Embryonic facial prominence (tissue), 1 donor: ENCODE measurements around the gene FBXO41.

ENCODE experiments used
- DNase-seq: peaks from one replicate; pipeline ENCODE4 v3.0.0-alpha.2; 2016; ENCODE audit errors: extremely low spot score

Gene FBXO41

DNA sequence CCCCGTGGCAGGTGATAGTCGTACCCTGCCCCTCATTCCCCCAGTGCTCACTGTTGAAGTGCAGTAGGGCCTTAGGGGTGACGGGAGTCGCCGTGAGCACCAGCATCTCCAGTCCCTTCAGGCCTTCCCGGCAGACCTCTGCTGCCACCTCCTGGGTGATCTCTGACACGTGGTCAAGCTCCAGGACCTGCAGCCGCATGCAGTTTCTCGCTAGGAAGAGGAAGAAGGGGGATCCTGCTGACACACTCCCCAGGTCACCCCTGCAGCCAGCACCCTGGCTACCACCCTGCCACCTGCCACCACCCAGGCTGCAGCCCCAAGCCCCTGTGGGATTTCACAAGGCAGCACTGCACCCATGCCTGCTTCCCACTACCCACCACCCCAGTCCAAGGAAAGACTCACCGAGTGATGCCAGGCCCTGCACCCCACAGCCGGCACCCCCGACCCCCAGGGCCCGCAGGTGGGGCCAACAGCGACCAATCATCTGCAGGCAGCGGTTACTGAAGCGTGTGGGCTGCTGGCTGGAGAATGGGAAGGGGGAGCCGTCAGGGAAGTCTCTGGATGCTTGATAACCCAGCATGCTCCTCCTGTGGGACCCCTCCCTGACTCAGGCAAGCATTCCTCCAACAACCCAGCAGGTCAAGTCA is 23.8 kb downstream of the FBXO41 start:
- no peak for DNase-seq

DNA sequence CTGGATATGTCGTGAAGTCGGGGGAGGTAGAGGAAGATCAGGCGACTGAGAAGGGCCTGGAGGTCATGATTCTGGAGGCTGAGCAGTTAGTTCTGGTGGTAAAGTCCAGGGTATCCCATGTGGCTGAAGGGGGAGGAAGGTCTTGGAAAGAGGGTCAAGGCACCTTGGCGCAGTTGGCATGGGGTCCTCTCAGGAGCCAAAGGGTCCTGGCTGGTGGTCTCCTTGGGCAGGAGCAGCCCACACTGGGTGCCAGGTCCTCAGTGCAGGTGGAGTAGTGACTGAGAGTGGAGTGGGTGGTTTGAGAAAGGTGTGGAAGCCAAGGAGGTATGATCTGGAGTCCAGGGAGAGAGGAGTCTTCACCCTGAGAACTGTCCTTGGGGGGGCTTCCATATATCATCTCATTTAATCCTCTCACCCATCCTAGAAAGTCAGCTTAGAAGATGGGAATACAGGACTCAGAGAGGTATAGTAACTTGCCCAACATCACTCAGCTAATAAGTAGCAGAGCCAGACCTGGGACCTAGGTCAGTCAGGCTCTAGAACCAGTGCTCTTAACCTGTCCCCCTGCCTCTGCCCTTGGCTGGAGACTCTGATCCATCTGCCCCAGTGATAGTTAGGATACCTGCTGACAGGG is 24.5 kb downstream of the FBXO41 start:
- no peak for DNase-seq

DNA sequence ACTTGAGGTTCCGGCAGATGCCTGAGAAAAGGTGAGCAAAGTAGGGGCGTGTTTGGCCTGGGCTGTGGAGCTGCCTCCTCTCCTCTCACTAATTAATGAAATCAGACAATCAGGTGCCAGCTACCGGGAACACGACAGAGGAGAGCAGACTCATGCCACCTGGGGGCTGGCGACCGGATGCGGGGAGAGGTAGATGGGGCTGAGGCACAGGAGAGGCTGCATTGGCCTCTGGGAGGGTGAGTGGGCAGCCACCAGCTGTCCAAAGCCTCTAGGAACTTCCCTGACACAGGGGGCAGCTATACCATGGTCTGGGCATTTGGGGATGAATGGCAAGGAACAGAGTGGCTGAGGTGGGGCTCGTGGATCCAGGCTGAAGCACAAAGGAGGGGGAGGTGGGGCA is 25.0 kb downstream of the FBXO41 start:
- DNase-seq = no peak

DNA sequence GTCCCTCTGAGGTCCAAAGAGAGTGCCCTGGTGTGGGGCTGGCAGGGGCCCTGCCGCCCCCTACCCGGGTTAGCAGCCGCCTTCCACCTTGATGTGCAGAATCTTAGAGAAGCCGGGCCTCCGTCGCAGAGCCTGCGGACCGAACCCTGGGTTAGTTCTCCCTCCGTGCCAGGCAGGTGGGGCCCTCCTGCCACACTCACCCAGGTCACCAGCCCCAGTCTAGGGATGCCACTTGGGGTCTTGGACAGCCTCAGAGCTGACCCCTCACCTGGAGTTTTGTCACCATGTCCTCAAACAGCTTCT is 25.4 kb downstream of the FBXO41 start:
- DNase-seq = no peak

DNA sequence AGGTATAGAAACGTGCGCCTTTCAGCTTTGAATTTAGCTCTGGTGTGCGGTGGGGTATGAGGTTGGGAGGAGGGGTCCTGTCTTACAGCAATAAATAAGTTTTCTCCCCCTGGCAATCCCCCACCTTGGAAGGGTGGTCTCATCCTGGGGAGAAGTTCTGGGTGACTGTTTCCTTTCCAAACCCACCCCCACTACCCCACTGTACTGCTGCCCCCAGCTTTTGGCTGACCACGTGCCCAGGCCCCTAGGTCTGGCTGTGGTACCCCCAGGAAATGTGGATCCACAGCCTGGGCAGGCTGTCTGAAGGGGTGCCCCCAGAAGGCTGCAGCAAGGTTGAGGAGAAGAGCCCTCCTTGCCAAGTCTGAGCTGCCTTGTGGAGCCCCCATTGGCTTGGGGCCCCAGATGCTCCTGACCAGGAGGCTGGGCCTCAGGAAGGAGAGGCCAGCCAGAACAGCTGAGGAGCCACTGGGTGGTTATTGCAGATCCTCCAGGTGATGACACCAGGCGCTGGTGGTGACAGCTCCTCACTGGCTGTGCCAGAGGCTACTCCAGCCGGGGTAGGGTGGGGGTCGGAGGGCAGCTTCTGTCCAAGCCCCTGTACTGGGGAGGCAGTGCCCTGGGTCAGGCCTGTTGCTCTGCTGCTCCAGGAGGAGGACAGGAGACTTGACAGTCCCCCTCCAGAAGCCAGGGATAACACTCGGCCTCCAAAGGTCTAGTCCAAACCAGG is 25.9 kb downstream of the FBXO41 start:
- no peak for DNase-seq

DNA sequence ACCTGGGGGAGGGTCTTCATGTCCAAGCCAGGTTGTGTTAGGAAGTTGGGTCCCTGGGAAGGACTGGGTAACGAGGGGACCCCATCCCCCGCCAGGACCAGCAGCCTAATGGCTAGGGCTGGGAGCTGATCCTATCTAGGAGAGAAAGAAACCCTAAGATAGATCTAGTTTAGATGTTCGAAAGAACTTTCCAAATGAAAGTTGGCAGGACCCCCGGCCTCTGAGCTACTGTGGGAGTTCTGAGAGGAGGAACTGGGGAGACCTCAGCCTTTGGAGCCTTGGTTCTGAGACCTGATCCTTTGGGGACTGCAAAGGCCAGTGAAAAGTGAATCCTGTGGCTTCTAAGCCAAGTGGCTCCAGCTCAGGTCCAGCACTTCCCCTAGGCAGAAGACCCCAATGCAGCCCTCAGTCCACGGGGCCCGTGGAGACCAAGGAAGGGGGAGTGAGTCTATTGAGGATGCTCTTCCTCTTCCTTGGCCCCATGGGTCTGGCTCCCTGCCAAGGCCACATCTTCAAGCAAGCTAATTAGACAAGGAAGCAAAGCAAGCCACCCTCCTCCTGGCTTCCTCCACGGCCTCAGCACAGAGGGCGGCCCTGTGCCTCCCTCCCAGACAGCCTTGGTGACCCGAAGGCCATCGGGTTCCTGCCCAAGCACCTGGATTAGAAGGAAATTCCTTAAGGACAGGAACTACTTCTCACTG is 26.7 kb downstream of the FBXO41 start:
- no peak for DNase-seq

DNA sequence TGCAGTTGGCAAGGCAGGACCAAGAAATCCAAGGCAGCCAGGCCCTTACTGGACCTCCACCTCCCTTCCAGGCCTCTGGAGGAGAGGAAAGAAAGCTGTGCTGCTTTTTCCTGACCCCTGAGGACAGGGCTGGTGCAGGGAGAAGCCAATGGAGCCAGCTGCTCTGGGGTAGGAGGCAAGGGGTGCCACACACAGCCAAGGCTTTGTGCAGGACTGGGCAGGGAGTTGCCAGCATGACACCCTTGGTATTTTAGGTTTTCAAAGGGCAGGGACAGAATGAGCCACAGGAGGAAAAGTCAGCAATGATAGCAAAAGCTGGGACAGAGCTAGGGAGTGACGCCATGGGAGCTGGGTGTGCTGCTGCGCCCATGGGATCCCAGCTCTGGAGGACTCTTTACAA is 27.3 kb downstream of the FBXO41 start:
- no peak for DNase-seq

DNA sequence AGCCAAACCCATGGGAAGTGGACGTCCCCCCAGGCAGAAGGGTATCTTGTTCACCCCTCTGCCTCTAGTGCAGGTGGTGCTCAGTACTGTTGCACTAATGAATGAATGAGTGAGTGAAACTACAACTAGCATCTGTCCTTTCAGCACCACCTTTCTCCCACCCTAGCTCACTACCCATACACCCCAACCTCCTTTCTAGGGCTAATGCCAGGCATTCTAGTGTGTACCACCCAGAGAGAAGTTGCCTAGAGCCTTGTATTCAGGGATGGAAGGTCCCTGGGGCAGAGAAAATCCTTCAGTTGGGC is 27.7 kb downstream of the FBXO41 start:
- DNase-seq = no peak

GRCh38 chr2:73255907-73256617 is 28.2 kb downstream of the FBXO41 start:
- no peak for DNase-seq

GRCh38 chr2:73255007-73255644 is 29.2 kb downstream of the FBXO41 start:
- no peak for DNase-seq

DNA sequence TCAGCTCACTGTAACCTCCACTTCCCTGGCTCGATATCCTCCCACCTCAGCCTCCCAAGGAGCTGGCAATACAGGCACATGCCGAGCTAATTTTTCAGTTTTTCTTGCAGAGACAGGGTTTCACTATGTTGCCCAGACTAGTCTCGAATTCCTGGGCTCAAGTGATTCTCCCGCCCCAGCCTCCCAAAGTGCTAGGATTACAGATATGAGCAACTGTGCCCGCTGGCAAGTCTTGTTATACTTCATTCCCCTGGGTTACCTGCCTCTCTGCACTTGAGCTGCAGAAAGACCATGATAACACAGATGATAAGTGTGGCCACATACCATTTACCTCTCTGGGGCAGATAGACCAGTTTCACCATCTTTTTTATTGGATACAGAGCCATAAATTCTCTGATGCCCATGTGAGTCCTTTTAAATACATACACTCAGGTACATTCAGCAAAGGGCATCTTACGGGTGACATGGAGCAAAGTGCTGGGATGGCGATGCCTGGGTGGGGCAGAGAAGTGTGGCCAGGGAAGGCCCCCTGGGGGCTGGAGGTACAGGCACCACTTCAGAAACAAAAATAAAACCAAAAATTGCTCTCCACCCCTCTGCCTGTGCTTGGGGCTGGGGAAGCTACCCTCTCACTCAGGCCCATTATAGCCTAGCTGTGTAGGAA is 29.8 kb downstream of the FBXO41 start:
- DNase-seq = no peak

DNA sequence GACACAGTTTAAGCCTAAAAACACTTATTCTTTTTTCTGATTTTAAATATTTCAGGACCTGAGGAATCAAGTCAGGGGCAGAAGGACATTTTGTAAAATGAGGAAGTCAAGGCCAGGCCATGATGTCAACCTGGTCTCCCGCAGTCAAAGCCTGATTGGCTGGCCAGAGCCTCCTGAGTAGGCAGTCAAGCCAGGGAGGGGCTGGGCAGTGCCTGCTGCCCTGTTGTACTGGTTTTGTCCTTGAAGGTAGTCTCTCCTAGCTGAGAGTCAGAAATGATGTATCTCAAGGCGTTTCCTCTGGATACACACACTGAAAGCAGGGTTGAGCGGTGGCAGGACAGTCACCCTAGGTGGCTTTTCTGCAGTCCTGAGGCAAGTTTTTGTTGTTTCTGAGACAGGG is 30.4 kb downstream of the FBXO41 start:
- DNase-seq = no peak

- DNase-seq = no peak
Measured at GRCh38 chr2:73253400-73253799, 30.9 kb downstream of the FBXO41 start.

DNA sequence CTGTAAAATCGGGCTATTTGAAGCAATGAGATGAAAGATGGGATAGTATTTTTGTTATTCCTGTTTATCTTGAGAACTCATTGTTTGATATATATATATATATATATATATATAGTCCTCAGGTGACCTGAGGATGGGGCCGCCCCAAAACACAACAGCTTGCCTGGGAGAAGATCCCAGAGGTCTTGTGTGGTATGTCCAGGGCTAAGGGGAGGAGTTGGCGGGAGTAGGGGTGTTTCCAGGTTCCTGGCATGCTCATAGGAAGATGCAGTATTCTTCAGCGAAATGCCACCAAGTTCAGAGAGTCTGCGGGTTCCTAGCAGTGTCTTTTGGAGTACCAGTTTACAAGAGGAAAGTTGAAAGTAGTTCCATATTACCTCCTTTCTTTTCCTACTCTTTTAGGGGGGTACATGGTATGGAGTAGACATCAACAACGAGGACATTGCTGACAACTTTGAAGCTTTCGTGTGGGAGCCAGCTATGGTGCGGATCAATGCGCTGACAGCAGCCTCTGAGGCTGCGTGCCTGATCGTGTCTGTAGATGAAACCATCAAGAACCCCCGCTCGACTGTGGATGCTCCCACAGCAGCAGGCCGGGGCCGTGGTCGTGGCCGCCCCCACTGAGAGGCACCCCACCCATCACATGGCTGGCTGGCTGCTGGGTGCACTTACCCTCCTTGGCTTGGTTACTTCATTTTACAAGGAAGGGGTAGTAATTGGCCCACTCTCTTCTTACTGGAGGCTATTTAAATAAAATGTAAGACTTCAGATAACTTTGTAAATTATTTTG is 31.8 kb downstream of the FBXO41 start:
- DNase-seq = no peak

DNA sequence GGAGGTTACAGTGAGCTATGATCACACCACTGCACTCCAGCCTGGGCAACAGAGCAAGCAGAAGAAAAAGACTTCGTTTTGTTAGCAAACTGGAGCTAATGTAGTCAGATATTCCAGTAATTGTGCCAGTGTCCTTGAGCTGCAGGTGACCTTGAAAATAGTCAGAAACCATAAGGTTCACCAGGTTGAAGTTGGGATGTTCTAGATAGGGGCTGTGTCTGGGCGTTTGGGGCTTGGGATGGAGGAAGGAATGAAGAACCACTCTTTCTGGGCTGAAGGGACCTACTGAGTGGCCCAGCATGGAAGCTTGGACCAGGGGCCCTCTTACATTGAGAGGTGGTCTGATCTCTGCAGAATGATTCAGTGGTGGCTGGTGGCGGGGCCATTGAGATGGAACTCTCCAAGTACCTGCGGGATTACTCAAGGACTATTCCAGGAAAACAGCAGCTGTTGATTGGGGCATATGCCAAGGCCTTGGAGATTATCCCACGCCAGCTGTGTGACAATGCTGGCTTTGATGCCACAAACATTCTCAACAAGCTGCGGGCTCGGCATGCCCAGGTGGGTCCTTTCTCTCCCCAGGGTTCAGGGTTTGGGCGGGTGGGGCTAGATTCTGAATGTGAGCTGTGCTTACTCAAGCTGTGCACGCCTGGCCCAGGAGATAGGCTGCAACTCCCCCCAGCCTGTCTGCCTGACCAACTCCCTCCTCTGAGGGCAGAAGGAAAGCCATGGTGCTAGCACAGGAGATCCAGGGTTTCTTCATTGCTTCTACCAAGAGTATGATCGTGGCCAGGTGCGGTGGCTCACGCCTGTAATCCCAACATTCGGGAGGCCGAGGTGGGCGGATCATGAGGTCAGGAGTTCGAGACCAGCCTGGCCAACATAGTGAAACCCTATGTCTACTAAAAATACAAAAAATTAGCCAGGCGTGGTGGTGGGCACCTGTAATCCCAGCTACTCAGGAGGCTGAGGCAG is 33.1 kb downstream of the FBXO41 start:
- DNase-seq = no peak

- DNase-seq = no peak
Measured at GRCh38 chr2:73249636-73250035, 34.6 kb downstream of the FBXO41 start.

DNA sequence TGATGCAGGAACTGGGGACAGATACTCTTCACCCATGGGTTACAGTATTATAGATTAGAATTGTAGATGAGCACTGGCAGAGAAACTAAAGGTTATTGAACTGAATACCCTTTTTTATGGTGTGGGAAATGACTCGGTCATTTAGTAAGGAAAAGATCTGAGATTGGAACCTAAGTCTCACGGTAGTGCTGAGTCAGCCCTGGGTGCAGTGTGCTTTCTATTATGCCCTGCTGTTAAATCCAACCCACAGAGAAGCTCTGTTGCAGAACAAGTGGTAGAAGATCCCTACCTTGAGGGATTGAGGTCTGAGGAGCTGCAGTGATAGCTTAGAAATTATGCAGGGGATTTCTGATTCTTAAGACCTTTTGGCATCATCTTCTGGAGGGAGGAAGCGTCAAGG is 37.4 kb downstream of the FBXO41 start:
- DNase-seq = no peak

- DNase-seq = no peak
Measured at GRCh38 chr2:73244580-73244979, 39.7 kb downstream of the FBXO41 start.

DNA sequence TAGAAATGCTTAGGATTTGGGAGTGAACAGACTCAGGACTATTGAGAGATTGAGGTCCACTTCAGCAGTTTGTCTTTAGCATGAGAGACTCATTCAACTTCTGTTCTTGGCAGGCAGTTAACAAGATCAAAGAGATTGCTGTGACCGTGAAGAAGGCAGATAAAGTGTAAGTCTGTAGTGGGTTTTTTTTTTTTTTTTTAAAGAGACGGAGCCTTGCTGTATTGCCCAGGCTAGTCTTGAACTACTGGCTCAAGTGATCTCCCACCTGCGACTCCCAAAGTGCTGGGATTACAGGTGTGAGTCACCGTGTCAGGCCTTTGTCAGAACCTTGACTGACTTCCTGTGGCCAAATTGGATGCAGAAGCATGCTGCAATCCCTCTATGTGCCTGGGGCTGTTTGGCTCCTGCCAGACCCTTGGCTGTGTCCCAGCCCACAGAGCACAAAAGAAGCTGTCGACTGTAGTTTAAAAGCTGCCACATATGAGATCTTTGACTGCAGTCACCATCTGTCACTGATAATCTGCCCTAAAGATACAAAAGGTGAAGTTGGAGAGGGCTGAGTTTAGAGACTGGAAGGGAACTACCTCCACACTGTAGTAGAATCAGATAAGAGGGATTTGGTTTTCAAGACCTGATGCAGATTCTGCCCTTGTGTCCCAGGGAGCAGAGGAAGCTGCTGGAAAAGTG is 40.3 kb downstream of the FBXO41 start:
- DNase-seq = no peak
